CD4-positive, alpha-beta T cell treated with Interleukin-4 for 4 hours (primary cell): Measurements from ENCODE around the gene VGLL4.

Source experiments
- DNase-seq: peaks from one replicate; pipeline ENCODE4 v3.0.0-alpha.2; 2020

VGLL4 gene

DNA sequence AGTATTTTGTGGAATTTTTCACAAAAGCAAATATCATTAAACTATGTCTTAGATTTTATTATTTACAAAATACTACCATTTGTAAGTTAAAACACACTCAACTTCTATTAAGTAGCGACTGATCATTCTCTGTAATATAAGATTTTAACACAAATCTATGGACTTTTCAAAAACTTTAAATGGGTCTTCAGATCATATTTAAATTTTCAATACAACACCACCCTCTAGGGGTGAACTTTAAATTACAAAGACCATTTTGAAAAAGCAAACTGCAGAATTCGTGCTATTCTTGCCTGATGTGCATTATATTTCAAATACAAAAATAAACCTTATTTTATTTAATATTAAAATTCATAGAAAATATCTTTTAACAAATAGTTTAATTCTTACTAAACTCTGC lies 8.2 kb upstream of the VGLL4 start:
- peak; percentile 59 for DNase-seq

- no peak for DNase-seq
Measured at GRCh38 chr3:11651477-11651876, 7.8 kb upstream of the VGLL4 start.

DNA sequence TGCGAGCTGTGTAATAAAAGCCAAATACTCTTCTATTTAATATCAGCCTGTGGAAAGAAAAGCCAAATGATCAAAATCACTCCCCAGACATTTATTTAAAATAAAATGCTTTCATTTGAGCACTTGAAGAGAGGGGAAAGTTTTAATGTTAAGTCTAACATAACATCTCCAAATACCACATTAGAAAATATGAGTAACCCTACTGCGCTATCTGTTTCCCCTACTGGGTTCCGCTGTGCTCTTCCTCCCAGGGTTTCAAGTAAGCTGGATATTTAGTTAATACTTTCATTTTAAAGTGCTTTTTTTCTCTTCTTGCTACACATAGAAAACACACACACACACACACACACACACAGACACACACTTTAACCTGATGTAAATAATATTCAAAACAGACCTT lies 6.7 kb upstream of the VGLL4 start:
- no peak for DNase-seq

DNA sequence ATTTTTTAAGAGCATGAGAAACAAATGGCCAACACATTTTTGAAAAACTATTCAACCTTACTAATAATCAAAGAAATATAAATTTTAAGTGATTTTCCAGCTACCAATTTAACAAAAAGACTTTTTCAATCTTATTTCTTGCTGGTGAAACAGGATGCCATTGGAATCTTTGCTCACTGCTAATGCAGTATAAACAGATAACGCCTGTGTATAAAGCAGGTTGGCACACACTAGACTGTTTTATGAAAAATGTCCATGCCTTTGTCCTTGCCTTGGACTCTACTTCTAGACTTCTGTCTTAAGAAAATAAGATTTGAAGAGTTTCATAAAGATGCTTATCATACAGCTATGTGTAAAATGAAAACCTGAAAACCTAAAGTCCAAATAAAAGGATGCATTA lies 5.0 kb upstream of the VGLL4 start:
- no peak for DNase-seq

- DNase-seq: no peak
Measured at GRCh38 chr3:11643201-11643603, 513 bp downstream of the VGLL4 start.

DNA sequence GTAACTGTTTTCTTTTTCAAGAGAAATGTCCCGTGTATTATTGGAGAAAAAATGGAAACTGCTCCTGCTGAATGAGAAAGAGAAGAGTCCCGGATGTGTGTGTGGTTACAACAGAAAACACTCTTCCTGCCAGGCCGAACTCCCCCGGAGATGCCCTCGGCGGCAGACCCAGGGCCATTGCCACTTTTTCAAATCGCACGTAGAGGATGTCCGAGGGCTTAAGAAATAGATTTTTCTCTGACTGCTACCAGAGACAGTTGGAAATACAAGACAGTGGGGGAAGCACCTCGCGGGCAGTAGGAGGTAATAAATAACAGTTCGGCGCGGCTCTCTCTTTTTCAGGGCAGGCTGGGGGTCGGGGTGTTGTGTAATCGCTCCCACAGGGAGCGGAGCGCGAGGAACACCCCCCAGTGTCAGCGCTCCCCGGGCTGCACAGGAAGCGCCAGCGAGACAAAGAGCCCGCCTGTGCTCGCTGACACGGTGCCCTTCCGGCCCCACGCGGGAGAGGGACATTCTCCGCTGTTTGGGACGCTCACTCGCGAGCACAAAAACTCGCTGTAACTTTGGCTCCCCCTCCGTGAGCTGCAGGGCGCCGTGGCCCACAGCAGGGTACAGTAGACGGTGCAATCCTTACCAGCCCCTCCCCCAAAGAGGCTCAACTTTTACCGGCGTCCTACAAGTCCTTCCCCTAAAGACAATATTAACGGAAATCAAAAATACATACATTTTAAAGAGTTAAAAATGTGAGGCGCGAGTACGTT lies 1.1 kb downstream of the VGLL4 start:
- DNase-seq: peak; percentile 53

DNA sequence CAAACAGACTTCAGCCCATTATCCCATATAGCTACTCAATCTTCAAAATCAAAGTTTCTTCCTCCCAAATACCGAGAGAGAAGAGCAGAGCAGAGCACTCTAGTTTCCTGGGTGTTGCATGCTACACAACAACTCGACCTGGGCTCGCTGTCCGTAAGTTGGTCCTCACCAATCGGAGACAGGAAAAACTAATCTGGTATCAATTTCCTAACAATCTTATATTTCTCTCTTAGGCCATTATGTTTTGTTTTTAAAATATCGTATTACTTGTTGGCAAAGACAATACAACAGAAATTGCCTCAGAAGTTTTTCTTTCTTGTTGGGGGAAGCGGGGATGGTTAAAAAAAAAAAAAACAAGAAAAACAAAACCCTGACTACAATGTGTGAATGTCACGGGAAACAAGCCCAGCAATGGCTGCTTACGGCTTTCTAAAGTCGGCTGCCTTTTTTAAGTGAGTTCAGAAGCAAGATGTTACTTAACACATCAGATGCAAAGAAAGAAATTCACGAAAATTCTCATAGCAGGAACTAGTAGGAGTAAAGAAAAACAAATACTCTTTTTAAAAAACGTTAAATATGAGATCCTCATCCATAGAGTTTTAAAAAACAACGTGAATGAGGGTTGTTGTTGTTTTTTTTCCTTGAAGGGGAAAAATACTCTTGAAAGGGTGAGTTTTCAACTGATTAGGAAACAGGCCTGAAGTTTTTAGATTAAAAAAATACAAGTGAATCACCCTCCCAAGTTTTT lies 1.9 kb downstream of the VGLL4 start:
- DNase-seq: no peak

GRCh38 chr3:11641316-11641682 lies 2.4 kb downstream of the VGLL4 start:
- no peak for DNase-seq

GRCh38 chr3:11640009-11640673 lies 3.6 kb downstream of the VGLL4 start:
- no peak for DNase-seq

GRCh38 chr3:11638495-11639358 lies 5.0 kb downstream of the VGLL4 start:
- DNase-seq: no peak

GRCh38 chr3:11637901-11638458 lies 5.7 kb downstream of the VGLL4 start:
- no peak for DNase-seq

DNA sequence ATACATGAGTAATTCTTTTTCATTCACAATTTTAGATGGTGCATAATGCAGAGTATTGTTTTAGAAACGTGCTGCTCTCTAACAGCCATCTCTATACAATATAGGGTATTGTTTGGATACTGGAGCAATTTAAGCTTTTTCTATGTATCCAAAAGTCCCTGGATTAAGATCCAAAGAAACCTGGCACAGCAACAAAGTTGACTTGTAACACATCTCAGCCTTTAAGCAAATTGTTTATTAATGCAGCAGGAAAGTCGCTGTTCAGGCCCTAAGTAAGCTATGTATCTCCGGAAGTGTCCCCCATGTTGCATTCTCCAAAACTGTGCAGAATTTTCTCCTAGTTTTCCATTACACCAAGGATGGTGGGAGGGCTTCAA lies 7.3 kb downstream of the VGLL4 start:
- DNase-seq: no peak

DNA sequence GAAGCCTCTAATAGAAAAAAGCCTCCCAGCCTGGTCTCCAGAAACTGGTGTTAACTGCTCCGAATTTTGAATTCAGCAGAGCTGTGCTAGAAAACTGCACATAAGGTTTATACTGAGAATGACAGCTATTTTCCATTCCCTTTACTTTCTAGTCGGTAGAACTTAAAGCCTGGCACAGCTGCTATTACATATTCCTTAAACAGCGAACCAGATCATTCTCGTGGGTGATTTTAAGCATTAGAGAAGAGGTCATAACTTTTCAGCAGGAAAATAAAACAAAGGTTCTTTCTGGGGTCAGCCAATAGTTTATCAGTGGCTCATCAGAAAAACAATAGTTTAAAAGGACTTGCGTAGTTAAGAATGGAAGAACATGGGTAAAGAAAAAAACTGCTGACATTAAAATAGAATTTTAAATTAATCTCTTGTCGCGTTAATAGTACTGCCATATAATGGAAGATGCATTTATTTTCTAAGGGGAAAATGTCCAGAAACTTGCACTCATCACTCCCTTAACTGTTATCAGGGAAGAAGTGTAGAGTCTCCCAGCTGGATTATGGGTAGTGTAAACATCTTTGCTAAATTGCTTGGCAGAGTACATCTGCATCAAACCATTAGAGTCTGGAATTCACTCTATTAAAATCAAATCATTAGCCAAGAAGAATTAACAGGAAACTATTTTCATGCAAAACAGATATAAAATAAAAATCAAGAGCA lies 7.9 kb downstream of the VGLL4 start:
- no peak for DNase-seq

GRCh38 chr3:11634974-11635612 lies 8.6 kb downstream of the VGLL4 start:
- DNase-seq: no peak

DNA sequence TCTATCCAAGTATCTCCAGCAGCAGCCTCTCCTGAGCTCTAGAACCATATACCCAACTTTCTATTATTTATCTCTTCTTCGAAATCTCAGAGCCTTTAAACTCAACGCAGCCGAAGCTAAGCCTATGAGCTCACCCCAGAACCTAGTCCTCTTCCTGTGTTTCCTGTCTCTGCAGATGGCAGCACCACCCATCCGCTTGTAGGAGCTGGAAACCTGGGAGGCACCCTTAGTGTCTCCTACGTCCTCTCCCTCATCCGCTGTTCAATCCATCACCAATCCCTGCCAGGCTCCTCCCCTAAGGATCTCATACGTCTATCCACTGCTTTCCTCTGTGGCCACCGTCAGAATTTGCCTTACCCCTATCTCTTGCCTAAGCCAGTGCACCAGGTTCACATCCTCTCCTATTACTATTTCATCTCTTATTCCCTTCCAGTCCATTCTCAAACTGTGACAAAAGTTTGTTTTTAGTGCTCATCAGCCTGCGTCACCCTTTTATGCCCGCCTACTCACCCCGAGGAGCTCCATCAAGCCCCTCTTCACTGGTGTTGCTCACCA lies 9.6 kb downstream of the VGLL4 start:
- DNase-seq: no peak

DNA sequence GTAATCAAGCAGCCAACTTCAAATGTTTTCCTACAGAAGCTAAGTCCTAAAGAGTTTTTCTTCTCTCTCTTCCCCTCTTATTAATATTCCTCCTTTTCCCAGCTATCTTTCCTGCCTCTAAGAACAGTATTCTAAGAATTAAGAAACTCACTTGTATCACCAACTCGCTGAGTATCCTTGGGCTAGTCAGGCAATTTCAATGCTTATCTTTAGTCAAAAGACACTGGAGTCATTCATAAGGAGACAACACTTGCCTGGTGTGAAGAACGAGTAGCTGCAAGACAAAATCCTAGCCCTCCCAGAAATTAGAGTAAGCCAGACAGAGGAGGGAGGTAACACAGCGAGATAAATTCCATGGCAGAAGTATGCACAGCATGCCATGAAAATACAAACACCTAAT lies 10.7 kb downstream of the VGLL4 start:
- DNase-seq: no peak

- DNase-seq: no peak
Measured at GRCh38 chr3:11632564-11632963, 11.2 kb downstream of the VGLL4 start.

DNA sequence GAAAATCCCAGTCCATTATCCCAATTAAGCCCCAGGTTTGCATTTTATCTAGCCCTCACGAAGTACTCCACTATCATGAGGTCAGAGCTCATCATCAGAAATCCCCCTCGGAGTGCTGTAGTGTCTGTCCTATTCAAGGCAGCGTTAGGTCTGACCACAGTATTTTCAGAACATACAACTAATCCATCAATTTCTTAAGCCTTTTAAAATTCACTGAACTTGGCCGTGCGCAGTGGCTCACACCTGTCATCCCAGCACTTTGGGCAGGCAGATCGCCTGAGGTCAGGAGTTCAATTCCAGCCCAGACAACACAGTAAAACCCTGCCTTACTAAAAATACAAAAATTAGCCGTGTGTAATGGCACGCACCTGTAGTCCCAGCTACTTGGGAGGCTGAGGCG lies 11.9 kb downstream of the VGLL4 start:
- no peak for DNase-seq

DNA sequence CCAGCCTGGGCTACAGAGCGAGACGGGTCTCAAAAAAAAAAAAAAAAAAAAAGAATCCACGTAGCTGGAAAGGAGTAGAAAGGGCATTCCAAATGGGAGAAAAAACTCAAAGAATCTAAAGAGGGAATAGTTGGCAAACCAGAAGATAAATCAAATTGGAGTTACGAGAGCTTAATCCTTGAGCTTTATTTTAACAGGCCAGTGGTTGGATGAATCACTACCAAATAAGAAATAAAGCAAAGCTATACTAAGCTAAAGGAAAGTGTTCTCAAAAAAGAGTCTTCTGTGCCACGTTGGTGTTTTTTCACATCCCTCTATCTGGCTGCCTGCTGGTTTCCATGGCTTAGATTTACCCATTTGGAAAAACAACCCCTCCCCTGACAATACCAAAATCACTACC lies 14.0 kb downstream of the VGLL4 start:
- DNase-seq: no peak

GRCh38 chr3:11627612-11628011 lies 16.1 kb downstream of the VGLL4 start:
- no peak for DNase-seq

DNA sequence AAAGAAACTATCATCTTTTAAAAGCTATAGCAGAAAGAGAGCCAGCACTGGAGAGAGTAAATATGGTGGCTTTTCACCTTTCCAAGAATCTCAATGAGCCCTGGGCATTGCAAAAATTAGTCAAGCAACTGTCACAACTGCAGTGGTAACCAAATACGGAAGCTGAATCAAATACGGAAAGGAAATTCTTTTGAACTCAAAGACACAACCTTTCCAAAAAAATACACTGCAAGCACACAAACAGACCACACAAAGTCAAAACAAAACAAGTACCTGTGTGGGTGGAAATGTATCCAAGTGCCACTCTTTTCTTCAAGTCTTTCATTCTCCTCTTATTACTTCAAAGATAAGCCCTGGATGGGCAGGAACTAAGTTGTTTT lies 17.6 kb downstream of the VGLL4 start:
- DNase-seq: no peak
